Esophagus muscularis mucosa (tissue), 4 donors: ENCODE results near the gene FBLN1.

ENCODE experiments used
- EP300 ChIP-seq: sonication (generic); formaldehyde crosslinking; IDR thresholded peaks from one replicate; pipeline ENCODE4 v1.6.1; 2017; ENCODE audit warnings: antibody characterized with exemption
- POLR2A ChIP-seq: fragments of 450-650 bp; IDR thresholded peaks from one replicate; pipeline ENCODE4 v1.6.1; 2017; ENCODE audit warnings: antibody characterized with exemption, moderate library complexity, mild to moderate bottlenecking, low read depth
- POLR2AphosphoS5 ChIP-seq, 2 donors: sonication (generic); formaldehyde crosslinking; IDR thresholded peaks; one replicate each; pipeline ENCODE4 v1.6.1; 2017; ENCODE audit warnings: antibody characterized with exemption in 2 of 2
- TF ChIP-seq, protein P1 (sequence below), 3 experiments: fragments of 200-600 bp in 2 of 3; fragments of 450-650 bp in 1 of 3; sonication (generic) in 2 of 3; IDR thresholded peaks; one replicate each; pipeline ENCODE4 v1.5.1; 2017 to 2019; ENCODE audit warnings: antibody characterized with exemption in 3 of 3, mild to moderate bottlenecking in 2 of 3, moderate library complexity in 1 of 3

- TF ChIP-seq, protein P1, sequence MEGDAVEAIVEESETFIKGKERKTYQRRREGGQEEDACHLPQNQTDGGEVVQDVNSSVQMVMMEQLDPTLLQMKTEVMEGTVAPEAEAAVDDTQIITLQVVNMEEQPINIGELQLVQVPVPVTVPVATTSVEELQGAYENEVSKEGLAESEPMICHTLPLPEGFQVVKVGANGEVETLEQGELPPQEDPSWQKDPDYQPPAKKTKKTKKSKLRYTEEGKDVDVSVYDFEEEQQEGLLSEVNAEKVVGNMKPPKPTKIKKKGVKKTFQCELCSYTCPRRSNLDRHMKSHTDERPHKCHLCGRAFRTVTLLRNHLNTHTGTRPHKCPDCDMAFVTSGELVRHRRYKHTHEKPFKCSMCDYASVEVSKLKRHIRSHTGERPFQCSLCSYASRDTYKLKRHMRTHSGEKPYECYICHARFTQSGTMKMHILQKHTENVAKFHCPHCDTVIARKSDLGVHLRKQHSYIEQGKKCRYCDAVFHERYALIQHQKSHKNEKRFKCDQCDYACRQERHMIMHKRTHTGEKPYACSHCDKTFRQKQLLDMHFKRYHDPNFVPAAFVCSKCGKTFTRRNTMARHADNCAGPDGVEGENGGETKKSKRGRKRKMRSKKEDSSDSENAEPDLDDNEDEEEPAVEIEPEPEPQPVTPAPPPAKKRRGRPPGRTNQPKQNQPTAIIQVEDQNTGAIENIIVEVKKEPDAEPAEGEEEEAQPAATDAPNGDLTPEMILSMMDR (IDR thresholded peaks at IDR 0.05), result no peak
- TF ChIP-seq POLR2AphosphoS5 (IDR thresholded peaks at IDR 0.05) (no peak), POLR2A (no peak), EP300 (no peak)
Measured at GRCh38 chr22:45638197-45638596, 135.5 kb downstream of the FBLN1 start.
